HG02623 (cell line): Measurements from ENCODE around the gene BCAS3.

ENCODE experiments used
- ATAC-seq: cut with Tn5 transposase; IDR thresholded peaks from one replicate; pipeline ENCODE4 v1.9.1; 2021; ENCODE audit warnings: moderate library complexity; ENCODE audit not compliant: unreplicated experiment

The BCAS3 gene

DNA sequence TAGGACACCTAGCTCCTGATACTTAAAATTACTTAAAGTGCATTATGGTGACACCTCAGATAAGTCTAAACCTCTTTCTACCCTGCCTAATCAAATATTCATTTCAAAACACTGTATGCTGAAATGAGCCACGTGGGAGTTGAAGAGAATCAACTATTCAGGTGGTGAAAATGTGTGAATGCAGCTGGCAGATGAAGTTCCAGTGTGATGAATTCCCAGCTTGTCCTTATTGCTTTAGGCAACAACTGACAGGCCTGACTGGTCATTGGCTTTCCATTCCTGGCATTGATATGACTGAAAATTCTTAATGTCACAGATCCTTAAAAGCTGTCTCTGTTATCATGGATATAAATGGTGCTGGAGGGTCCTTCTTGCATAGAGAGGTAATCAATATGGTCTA, 420.1 kb downstream of the BCAS3 start:
- no peak for ATAC-seq

DNA sequence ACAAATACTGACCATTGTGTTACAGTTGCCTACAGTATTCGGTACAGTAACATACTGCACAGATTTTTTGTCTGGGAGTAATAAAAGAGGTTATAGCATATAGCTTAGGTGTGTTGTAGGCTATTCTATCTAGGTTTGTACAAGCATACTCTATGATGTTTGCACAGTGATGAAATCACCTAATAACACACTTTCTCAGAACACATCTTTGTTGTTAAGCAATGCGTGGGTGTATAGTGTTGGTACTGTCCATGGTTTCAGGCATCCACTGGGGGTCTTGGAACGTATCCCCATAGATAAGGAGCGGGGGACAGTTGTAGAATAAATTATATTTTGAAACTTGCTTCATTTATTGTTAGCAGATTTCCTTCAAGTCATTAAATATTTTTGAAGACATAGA, 428.7 kb downstream of the BCAS3 start:
- no peak for ATAC-seq

DNA sequence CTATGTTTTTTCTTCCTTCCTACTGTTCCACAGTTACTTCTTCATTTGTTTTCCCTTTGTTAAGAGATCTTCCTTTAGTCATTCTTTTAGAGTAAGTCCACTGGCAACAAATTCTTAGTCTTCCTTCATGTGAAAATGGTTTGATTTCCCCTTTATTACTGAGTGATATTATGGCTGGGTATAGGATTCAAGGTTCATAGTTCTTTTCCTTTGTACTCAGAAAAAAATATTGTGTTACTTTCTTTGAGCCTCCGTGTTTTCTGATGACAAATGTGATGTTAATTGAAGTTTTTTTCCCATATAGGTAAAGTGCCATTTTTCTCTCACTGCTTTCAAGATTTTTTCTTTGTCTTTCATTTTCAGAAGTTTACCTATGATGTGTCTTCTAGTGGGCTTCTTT, 438.9 kb downstream of the BCAS3 start:
- ATAC-seq: no peak

- ATAC-seq: no peak
These were observed 440.3 kb downstream of the BCAS3 start for GRCh38 chr17:61117983-61118382.

- ATAC-seq: no peak
These were observed 441.2 kb downstream of the BCAS3 start for GRCh38 chr17:61118871-61119270.

DNA sequence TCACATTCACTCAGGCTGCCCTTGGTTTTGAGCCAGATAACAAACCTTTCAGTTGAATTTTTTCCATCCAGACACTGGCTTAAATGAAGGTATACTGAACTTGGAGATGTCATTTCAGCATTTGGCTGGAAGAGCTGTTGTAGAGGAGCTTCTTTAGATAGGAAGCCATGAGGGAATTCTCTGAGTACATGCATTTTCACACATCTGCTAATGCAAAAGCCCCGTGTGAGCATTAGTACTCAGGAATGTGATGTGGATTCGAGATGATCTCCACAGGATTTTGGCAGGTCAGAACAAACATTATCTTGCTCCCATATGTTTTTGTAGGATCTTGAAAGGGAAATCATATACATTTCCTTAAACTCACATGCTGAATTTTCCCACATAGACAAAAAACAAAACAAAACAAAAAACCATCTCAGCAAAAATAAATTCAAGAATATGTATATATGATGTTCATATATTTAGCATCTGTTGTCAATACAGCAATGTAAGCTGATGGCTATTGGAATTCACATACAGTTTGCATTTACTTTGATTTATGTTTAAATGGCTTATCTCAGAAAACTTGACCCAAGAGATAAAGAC, 444.8 kb downstream of the BCAS3 start:
- no peak for ATAC-seq

DNA sequence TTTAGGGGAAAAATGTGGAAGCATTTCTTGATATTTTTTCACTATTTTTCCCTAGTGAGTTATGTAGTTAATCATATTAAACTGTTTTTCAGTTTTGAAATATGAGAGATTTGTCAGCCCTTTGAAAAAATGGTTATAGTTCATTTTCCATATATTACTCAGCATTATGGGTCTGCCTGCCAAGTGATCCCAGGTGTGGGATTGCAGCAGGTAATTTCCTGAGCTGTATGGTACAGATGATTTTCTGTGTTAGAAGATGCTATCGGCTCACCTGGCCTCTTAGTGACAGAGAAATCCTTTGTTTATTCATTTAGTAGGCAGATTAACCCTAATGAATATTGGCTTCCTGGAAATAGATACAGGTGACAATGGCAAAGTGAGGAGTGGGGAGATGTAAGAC, 446.9 kb downstream of the BCAS3 start:
- no peak for ATAC-seq

- ATAC-seq: no peak
These were observed 449.0 kb downstream of the BCAS3 start for GRCh38 chr17:61126473-61127249.

DNA sequence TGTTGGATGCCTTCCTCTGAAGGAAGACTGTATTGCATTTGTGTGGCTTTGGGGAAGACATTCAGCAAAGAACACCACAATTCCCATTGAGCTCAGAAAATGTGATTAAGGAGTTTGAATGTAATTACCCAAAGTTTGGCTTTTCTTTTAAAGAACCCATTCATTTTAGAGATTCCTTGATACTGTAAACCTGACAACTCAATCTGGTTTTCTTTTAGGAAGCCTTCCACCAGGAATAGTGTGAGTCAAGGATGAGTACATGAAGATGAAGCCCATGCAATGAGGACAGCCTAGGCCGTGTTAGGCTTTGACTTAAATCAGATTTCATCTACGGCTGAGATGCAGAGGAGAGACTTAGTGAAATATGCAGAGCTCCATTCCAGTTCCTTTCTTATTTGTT, 450.3 kb downstream of the BCAS3 start:
- ATAC-seq: no peak

DNA sequence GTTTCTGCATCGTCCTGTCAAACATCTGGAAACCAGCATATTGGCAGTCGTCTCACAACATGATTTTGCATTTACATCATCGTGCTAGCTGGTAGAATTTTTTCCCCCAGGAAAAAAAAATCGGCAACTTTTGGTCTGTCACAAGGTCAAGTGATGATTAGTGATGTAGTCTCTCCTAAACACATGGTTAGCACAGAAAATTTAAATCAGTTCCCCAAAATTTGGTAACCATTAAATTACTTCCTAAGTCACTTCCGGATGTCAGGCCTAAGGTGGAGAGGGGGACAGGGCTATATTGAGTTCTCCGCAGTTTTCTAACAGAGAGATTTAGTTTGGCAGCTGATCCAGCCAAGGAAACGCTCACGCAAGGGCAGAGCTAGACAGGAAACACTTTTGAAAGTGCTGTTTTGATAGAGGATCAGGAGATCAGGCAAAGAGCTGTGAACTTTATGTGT, 451.0 kb downstream of the BCAS3 start:
- ATAC-seq: no peak

DNA sequence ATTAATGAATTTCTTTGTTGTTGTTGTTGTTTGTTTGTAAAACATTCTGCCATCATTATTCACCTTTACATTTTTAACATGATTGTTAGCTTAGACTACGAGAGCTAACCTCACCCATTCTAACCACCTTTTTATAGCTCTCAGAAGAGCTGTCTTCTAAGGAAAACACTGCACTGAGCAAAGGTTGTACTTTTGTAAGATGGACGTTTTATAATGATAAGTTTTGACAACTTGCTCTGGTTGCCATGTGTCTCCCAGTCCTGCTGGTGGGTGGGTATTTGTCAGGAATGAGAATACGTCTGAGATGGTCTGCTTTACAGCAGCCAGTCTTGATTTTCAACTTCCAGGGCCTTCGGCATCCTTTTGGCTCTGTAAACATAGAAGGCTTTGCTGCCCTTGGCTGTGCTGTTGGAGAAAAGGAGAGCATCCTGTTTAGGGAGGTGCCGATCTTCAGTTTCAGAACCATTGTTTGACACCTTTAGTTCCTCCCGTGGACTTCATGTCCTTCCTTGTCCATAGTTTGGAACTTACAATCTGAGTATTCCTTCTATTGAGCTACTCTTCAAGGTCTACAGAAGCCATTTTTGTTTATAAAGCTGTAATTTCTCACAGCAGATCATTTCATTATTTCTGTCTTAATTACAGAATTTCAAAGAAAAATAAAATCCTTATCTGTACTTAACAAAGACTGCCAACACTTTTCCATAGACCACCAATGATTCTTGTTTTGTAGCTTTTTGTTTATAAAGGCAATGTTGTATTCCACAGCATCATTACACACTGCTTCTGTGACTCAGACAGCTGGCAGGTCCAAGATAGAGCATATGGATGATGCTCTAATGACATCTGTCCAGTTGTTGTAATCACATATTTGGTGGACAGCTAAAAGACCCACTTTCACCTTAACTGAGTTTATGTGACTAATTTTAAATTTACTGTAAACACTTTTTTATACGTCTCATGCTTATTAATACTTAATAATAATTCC, 451.9 kb downstream of the BCAS3 start:
- no peak for ATAC-seq

GRCh38 chr17:61130330-61130729, 452.7 kb downstream of the BCAS3 start:
- ATAC-seq: no peak

- no peak for ATAC-seq
These were observed 453.9 kb downstream of the BCAS3 start for GRCh38 chr17:61131585-61131984.

GRCh38 chr17:61132524-61132923, 454.9 kb downstream of the BCAS3 start:
- ATAC-seq: no peak

DNA sequence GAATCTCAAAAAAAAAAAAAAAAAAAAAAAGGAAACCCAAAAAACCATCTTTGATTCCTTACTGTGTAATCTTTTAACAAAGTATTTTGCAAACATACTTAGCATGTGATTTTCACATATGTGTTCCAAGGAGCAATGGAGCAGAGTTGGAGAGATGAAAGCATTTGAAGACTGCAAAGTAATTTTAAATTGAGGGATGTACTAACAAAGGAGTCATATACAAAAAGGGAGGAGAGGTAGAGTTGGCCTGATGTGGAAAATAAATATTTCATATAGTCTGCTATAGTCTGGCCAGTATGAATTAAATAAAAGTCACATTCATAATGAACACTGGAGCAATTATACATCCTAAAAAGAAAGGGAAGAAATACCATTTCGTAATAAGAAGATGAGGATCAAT, 456.2 kb downstream of the BCAS3 start:
- no peak for ATAC-seq

DNA sequence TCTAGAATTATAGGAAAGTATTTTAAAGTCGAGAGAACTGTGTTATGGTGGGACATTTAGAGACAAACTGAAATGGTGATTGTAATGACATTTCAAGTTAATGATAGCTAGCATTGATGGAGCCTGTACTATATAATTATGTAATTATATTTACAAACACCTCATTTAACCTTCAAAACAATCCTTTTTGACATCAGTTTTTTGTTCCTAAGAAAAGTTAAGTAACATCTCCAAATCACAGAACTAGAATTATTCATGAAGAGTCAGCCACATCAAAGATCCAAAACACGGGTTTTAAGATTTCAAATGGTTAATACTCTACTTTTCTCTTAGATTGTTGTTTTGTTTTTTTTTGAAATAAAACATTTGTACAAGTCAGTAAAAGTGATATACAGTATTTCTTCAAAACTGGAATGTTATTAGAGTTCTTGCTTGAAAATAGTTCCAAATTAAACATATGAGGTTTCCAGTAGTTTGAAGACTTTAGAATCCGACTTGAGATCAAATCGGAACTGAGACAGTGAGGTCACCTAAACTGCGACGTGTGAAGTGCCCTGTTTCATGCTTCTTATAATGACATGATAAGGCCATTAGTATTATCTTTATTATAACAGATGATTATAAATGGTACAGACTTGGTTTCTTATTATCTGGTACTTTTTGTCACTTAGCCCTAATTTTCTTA, 457.0 kb downstream of the BCAS3 start:
- no peak for ATAC-seq

DNA sequence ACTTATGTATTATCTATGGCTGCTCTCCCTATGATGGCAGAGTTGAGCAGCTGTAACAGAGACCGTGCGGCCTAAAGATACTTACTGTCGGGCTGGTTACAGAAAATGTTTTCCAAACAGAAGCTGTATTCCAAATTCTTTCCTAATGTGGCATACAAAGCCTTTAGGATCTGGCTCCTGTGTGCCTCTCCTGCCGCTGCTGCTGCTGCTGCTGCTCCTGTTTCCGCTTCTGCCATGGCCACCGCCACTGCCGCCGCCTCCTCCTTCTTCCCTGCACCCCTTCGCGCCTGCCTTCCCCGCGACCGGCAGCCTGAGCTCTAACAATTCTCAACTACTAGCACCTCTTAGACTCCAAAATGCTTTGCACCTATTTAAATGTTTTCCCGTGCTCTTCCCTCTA, 458.1 kb downstream of the BCAS3 start:
- no peak for ATAC-seq

GRCh38 chr17:61136296-61136695, 458.6 kb downstream of the BCAS3 start:
- no peak for ATAC-seq

GRCh38 chr17:61139219-61139618, 461.6 kb downstream of the BCAS3 start:
- ATAC-seq: peak; percentile 96

DNA sequence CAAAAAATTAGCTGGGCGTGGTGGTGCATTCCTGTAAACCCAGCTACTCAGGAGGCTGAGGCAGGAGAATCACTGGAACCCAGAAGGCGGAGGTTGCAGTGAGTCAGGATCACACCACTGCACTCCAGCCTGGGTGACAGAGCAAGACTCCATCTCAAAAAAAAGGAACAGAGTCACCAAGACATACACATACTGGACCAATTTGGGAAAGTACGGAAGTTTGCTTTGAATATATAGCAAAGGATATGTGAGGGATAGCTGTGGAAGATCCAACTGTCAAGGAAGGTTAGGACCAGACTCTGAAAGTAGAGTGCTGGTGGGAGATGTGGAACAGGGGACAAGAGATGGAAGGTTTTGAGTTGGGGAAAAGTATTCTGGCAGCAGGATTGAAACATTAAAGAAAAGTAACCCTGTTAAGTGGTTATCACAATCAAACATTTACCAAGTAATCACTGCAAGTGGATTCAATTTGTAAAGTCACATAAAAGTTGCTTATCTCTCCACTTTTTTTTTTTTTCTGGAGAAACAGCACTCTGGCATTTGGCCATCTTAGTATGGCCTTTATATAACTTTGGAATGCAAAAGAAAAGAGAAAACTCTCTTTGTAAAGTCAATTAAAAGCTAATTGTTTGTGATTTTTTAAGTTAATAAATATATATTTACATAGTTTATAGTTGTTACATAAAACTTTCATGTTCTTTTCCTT, 462.6 kb downstream of the BCAS3 start:
- no peak for ATAC-seq
